ENCODE measurements around the gene ADNP2. TPM values are rescaled to one million over a fixed set of nuclear protein-coding genes. Genes with fewer than 3 reads are reported as not detected.

ADNP2 gene
- total and polyA plus RNA-seq, 2 donors (not counting 3 experiments of a cell fraction or from before 2014, with no cell fraction given), result 10.2 to 20.6 TPM

DNA sequence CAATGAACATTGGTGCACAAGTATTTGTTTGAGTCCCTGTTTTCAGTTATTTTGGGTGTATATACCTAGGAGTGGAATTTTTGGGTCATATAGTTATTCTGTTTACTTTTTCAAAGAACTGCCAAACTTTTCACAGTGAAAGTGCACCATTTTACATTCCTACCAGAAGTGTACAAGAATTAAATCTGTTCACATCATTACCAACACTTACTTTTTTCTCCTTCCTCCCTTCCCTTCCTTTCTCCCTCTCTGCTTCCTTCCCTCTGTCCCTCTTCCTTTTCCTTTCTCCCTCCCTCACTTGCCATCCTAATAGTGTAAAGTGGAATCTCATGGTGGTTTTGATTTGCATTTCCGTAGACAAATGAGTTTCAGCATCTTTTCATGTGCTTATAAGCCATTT lies 11.9 kb downstream of the ADNP2 start:
- Histone ChIP-seq H2AFZ (ENCODE audit: low read depth, low read length) (no peak overlapping the region), H3K79me2 (ENCODE audit: control insufficient read depth, insufficient read depth, low read length) (peaks cover 72% of the 10 kb centered on the region), H3K9me3 (replicated peaks; ENCODE audit: control insufficient read depth, insufficient read depth, low read length) (no peaks in the 10 kb centered on the region), H3K27ac (ENCODE audit: insufficient read depth, low read depth, low read length) (no peak overlapping the region), H3K9ac (replicated peaks; ENCODE audit: extremely low read depth, insufficient read depth, low read length) (no peak overlapping the region), H3K36me3 (ENCODE audit: control insufficient read depth in 2 of 2, extremely low read depth in 1 of 2, insufficient read depth in 2 of 2, low read length in 2 of 2) (peaks cover 2 to 5% of the 10 kb centered on the region in 2 experiments), H3K9me1 (replicated peaks; ENCODE audit: control insufficient read depth, extremely low read depth, insufficient read depth, low read length) (no peaks in the 10 kb centered on the region), H3K4me2 (ENCODE audit: insufficient read depth, low read length) (no peak overlapping the region), H4K20me1 (replicated peaks; ENCODE audit: control insufficient read depth, extremely low read depth, insufficient read depth, low read length) (peaks cover 3% of the 10 kb centered on the region), H3K27me3 (ENCODE audit: control insufficient read depth in 2 of 2, insufficient read depth in 2 of 2, low read length in 2 of 2) (no peaks in the 10 kb centered on the region), H3K4me1 (ENCODE audit: control insufficient read depth, extremely low read depth, insufficient read depth, low read length) (no peaks in the 10 kb centered on the region), H3K4me3 (replicated peaks in 1 of 3; ENCODE audit: insufficient read depth in 1 of 3, low read depth in 1 of 3, low read length in 3 of 3) (no peak overlapping the region)
- DNase-seq (ENCODE audit: low read depth, low spot score) (no peak), FAIRE-seq (no peak)
- CTCF ChIA-PET, result no interaction called here
- intact Hi-C loops (cut with micrococcal nuclease), result no loop called here
- no TSS peak for BruUV-seq (replicated peaks)
- POLR2A ChIA-PET, result no interaction called here
- TF ChIP-seq, protein P1, sequence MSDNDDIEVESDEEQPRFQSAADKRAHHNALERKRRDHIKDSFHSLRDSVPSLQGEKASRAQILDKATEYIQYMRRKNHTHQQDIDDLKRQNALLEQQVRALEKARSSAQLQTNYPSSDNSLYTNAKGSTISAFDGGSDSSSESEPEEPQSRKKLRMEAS (IDR thresholded peaks at IDR 0.05; ENCODE audit: insufficient read depth, insufficient read length), result no peak
- no peak for TF ChIP-seq MYC (IDR thresholded peaks at IDR 0.05; ENCODE audit: low read depth, low read length)
- TF ChIP-seq, protein P2, sequence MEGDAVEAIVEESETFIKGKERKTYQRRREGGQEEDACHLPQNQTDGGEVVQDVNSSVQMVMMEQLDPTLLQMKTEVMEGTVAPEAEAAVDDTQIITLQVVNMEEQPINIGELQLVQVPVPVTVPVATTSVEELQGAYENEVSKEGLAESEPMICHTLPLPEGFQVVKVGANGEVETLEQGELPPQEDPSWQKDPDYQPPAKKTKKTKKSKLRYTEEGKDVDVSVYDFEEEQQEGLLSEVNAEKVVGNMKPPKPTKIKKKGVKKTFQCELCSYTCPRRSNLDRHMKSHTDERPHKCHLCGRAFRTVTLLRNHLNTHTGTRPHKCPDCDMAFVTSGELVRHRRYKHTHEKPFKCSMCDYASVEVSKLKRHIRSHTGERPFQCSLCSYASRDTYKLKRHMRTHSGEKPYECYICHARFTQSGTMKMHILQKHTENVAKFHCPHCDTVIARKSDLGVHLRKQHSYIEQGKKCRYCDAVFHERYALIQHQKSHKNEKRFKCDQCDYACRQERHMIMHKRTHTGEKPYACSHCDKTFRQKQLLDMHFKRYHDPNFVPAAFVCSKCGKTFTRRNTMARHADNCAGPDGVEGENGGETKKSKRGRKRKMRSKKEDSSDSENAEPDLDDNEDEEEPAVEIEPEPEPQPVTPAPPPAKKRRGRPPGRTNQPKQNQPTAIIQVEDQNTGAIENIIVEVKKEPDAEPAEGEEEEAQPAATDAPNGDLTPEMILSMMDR (IDR thresholded peaks at IDR 0.05; ENCODE audit: extremely low read depth in 1 of 2, insufficient read depth in 1 of 2, low read depth in 1 of 2, low read length in 2 of 2), result no peak
- no peak for TF ChIP-seq FOS (IDR thresholded peaks at IDR 0.05; ENCODE audit: borderline replicate concordance, insufficient read depth, low read length)
- TF ChIP-seq EZH2 (IDR thresholded peaks at IDR 0.05; ENCODE audit: borderline replicate concordance, low read depth, low read length, severe bottlenecking), result no peak
- no peak for TF ChIP-seq POLR2AphosphoS5 (IDR thresholded peaks at IDR 0.05; ENCODE audit: insufficient read depth, low read depth, low read length)
- TF ChIP-seq JUN (IDR thresholded peaks at IDR 0.05; ENCODE audit: borderline replicate concordance, insufficient read depth, insufficient read length, low read depth), result no peak
- TF ChIP-seq POLR2A (IDR thresholded peaks at IDR 0.05; ENCODE audit: low read depth, low read length), result no peak
- TF ChIP-seq GATA2 (IDR thresholded peaks at IDR 0.05; ENCODE audit: insufficient read depth, insufficient read length, low read depth, low read length), result no peak
- dilution Hi-C loops (cut with MboI; ENCODE audit: extremely low pct_ligation_motif_present, low sequenced_read_pairs), result no loop called here
